Caco-2 (cell line): ENCODE results near the gene UBTD1. TPM values are rescaled to one million over a fixed set of nuclear protein-coding genes. Genes with fewer than 3 reads are reported as not detected.

Experiments used
- BruUV-seq: library from RNA; stranded (reverse); fragments of 400-500 nt; replicated peaks from 2 replicates; lab custom pipeline; 2021; lab: Mats Ljungman, UMichigan
- CTCF ChIA-PET: fragments of 300-600 bp; sonication (Branson Sonifier 250); formaldehyde crosslinking; loops from one replicate; lab custom pipeline; 2022; ENCODE audit warnings: antibody characterized with exemption; lab: Charles Lee
- POLR2A ChIA-PET: fragments of 300-600 bp; sonication (Branson Sonifier 250); formaldehyde crosslinking; loops from one replicate; lab custom pipeline; 2022; ENCODE audit warnings: antibody characterized with exemption; lab: Charles Lee
- DNase-seq, 2 experiments: peaks; one replicate each; pipeline versions ENCODE4 v3.0.0 to v3.0.0-alpha.2; 2020 to 2022
- H3K27me3 ChIP-seq: replicated peaks from 2 replicates; pipeline ENCODE4 v1.6.0; 2011; ENCODE audit warnings: low read length; ENCODE audit not compliant: control insufficient read depth, insufficient read depth
- H3K36me3 ChIP-seq: 2 replicates; pipeline ENCODE4 v1.5.1; 2011; ENCODE audit warnings: low read length; ENCODE audit not compliant: control insufficient read depth, insufficient read depth
- H3K4me1 ChIP-seq: fragments of 250-450 bp; sonication (Bioruptor Pico); 2 replicates; pipeline ENCODE4 v1.5.1; 2020; ENCODE audit warnings: mild to moderate bottlenecking
- H3K4me3 ChIP-seq: 2 replicates; pipeline ENCODE4 v1.5.1; 2011; ENCODE audit warnings: low read depth, mild to moderate bottlenecking, control low read depth, low read length
- H3K9me3 ChIP-seq: fragments of 250-450 bp; sonication (Bioruptor Pico); 2 replicates; pipeline ENCODE4 v1.5.1; 2020; ENCODE audit warnings: mild to moderate bottlenecking, moderate library complexity
- H3K27ac Mint-ChIP-seq: one replicate; pipeline ENCODE4 v1.8.0; 2022; ENCODE audit warnings: mixed read lengths; ENCODE audit not compliant: unreplicated experiment
- H3K27me3 Mint-ChIP-seq: one replicate; pipeline ENCODE4 v1.8.0; 2022; ENCODE audit warnings: mixed read lengths; ENCODE audit not compliant: insufficient read depth, unreplicated experiment
- H3K36me3 Mint-ChIP-seq: one replicate; pipeline ENCODE4 v1.8.0; 2022; ENCODE audit warnings: mild to moderate bottlenecking, mixed read lengths; ENCODE audit not compliant: insufficient read depth, unreplicated experiment
- H3K4me1 Mint-ChIP-seq: one replicate; pipeline ENCODE4 v1.8.0; 2022; ENCODE audit warnings: low read depth, mixed read lengths; ENCODE audit not compliant: unreplicated experiment
- H3K4me3 Mint-ChIP-seq: one replicate; pipeline ENCODE4 v1.8.0; 2022; ENCODE audit warnings: mild to moderate bottlenecking, moderate library complexity, mixed read lengths; ENCODE audit not compliant: unreplicated experiment
- H3K9me3 Mint-ChIP-seq: one replicate; pipeline ENCODE4 v1.8.0; 2022; ENCODE audit warnings: mixed read lengths; ENCODE audit not compliant: unreplicated experiment
- CTCF ChIP-seq, 2 experiments: fragments of 200-600 bp in 1 of 2; IDR thresholded peaks; 1 replicate in 1 of 2; 2 replicates in 1 of 2; pipeline versions ENCODE4 v1.5.1 to v1.8.0; 2011 to 2022; ENCODE audit warnings: antibody characterized with exemption in 1 of 2, control low read depth in 1 of 2, inconsistent platforms in 1 of 2, low read depth in 1 of 2, low read length in 1 of 2, mild to moderate bottlenecking in 1 of 2, moderate library complexity in 1 of 2; ENCODE audit not compliant: insufficient read depth in 1 of 2, severe bottlenecking in 1 of 2, unreplicated experiment in 1 of 2
- intact Hi-C: fragments of 100-400 bp; cut with micrococcal nuclease; formaldehyde crosslinking; loops from one replicate; pipeline ENCODE4 v1.10.0; 2022; ENCODE audit not compliant: unreplicated experiment
- total RNA-seq: library from RNA; stranded (reverse); gene quantifications from 2 replicates; pipeline ENCODE4 v1.2.3, GENCODE V29; 2022

UBTD1 gene
- total RNA-seq, 1 experiment from 2014 or later: 11.4 TPM

- Histone ChIP-seq H3K9me3 (no peaks in the 10 kb centered on the region), H3K4me1 (no peaks in the 10 kb centered on the region), H3K27me3 (no peaks in the 10 kb centered on the region), H3K4me3 (no peak overlapping the region), H3K36me3 (no peaks in the 10 kb centered on the region)
- no peaks in the 10 kb centered on the region for H3K36me3 Mint-ChIP-seq
- DNase-seq: no peak
- intact Hi-C loops: no loop called here
- ChIA-PET CTCF (no interaction called here), POLR2A (no interaction called here)
- H3K27me3 Mint-ChIP-seq: no peaks in the 10 kb centered on the region
- no peak overlapping the region for H3K27ac Mint-ChIP-seq
- no TSS peak for BruUV-seq
- TF ChIP-seq CTCF (IDR thresholded peaks at IDR 0.05; ENCODE audit: insufficient read depth in 1 of 2, low read depth in 1 of 2, low read length in 1 of 2, severe bottlenecking in 1 of 2, unreplicated experiment in 1 of 2): no peak
- no peak overlapping the region for H3K4me3 Mint-ChIP-seq
- no peaks in the 10 kb centered on the region for H3K9me3 Mint-ChIP-seq
- H3K4me1 Mint-ChIP-seq: peaks cover 2% of the 10 kb centered on the region
Measured at GRCh38 chr10:97515271-97515978, 16.7 kb downstream of the UBTD1 start.

DNA sequence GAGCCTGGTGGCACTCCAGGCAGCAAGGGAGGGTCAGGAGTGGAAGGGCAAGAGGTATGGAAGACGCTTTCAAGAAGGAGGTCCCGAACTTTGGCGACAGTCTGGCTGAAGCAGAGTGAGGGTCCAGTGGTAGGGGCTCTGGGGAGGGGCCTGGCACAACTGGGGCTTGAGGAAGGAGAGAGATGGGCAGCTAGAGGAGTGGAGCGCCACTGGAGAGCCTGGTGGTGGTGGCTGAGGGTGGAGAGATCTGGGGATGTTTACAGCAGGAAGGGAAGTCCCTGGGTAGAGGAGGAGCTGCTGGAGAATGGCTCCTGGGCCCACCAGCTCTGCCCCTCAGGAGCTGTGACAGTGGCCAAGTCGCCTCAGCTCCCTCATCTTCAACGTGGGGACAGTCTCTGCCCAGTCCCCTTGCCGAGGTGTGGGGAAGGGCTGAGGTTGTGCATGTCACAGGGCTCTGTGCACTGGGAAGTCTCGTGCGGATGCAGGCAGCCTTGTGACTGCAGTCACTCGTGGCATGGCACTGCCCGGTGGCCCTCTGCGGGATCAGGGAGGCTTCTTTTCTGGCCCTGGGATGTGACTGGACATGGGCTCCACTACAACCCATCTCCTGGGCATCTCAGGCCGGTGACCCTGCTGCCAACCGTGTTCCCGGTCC lies 18.5 kb downstream of the UBTD1 start:
- no peaks in the 10 kb centered on the region for H3K4me1 ChIP-seq
- DNase-seq: no peak
- no peak overlapping the region for H3K27ac Mint-ChIP-seq
- no peak for TF ChIP-seq CTCF (IDR thresholded peaks at IDR 0.05; ENCODE audit: insufficient read depth in 1 of 2, low read depth in 1 of 2, low read length in 1 of 2, severe bottlenecking in 1 of 2, unreplicated experiment in 1 of 2)
- ChIA-PET CTCF (interaction anchor here (0.9 kb wide), 1 partner anchor 53 kb away, joined by 3 read pairs; no protein-coding TSS in a partner anchor), POLR2A (no interaction called here)
- no peaks in the 10 kb centered on the region for H3K36me3 ChIP-seq
- no peaks in the 10 kb centered on the region for H3K27me3 Mint-ChIP-seq
- no peaks in the 10 kb centered on the region for H3K36me3 Mint-ChIP-seq
- no peak overlapping the region for H3K4me3 ChIP-seq
- intact Hi-C loops: no loop called here
- H3K9me3 ChIP-seq: no peaks in the 10 kb centered on the region
- no peaks in the 10 kb centered on the region for H3K27me3 ChIP-seq
- peaks cover 7% of the 10 kb centered on the region for H3K4me1 Mint-ChIP-seq
- no peaks in the 10 kb centered on the region for H3K9me3 Mint-ChIP-seq
- no peak overlapping the region for H3K4me3 Mint-ChIP-seq
- no TSS peak for BruUV-seq

DNA sequence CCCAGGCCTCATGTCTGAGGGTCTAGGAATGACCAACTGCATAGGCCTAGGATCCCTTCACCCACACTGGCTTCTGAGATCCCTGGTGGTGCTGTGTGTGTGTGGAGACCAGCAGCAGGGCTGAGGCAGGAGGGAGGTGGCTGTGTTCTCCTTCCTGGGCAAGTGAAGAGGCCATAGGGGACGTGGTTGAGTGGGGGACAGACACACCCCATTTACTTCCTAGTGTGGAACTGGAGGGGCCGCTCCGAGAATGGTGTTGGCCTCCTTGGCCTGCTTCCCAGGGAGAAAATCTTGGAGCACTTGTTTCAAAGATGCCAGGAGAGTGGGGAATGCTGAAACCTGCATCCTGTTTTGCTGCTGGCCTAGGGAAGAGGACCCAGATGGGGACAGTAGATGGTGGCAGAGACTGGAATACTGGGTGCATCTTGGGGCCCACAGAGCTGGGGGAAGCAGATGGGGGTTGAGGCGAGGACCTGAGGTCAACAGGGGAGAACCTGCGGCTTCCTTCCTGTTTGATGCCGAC lies 19.1 kb downstream of the UBTD1 start:
- ChIA-PET POLR2A (no interaction called here), CTCF (interaction anchor here (0.9 kb wide), 1 partner anchor 54 kb away, joined by 3 read pairs; no protein-coding TSS in a partner anchor)
- Mint-ChIP-seq H3K4me3 (no peak overlapping the region), H3K36me3 (no peaks in the 10 kb centered on the region), H3K27me3 (no peaks in the 10 kb centered on the region), H3K9me3 (no peaks in the 10 kb centered on the region), H3K27ac (no peak overlapping the region), H3K4me1 (peaks cover 7% of the 10 kb centered on the region)
- TF ChIP-seq CTCF (IDR thresholded peaks at IDR 0.05; ENCODE audit: insufficient read depth in 1 of 2, low read depth in 1 of 2, low read length in 1 of 2, severe bottlenecking in 1 of 2, unreplicated experiment in 1 of 2): no peak
- intact Hi-C loops: no loop called here
- no TSS peak for BruUV-seq
- Histone ChIP-seq H3K27me3 (no peaks in the 10 kb centered on the region), H3K4me1 (no peaks in the 10 kb centered on the region), H3K36me3 (no peaks in the 10 kb centered on the region), H3K9me3 (no peaks in the 10 kb centered on the region), H3K4me3 (no peak overlapping the region)
- no peak for DNase-seq
